B cell (primary cell): ENCODE results near the gene TMEM185B.

Source experiments
- CTCF ChIP-seq: fragments of 200-600 bp; IDR thresholded peaks from one replicate; pipeline ENCODE4 v1.8.0; 2022; ENCODE audit warnings: antibody characterized with exemption, mild to moderate bottlenecking
- EZH2 ChIP-seq: IDR thresholded peaks from 2 replicates; pipeline ENCODE4 v1.6.1; 2012; ENCODE audit warnings: borderline replicate concordance, low read depth, mild to moderate bottlenecking, moderate library complexity, low read length; ENCODE audit not compliant: insufficient read depth, poor library complexity, severe bottlenecking

- TF ChIP-seq CTCF (no peak), EZH2 (no peak)
These were observed 28.7 kb upstream of the TMEM185B start for GRCh38 chr2:120251880-120252224.
